GM19438 (cell line): ENCODE results near the gene CDK13.

Source experiments
- ATAC-seq: cut with Tn5 transposase; IDR thresholded peaks from one replicate; pipeline ENCODE4 v1.9.1; 2021; ENCODE audit warnings: low read depth; ENCODE audit not compliant: unreplicated experiment

CDK13 gene

DNA sequence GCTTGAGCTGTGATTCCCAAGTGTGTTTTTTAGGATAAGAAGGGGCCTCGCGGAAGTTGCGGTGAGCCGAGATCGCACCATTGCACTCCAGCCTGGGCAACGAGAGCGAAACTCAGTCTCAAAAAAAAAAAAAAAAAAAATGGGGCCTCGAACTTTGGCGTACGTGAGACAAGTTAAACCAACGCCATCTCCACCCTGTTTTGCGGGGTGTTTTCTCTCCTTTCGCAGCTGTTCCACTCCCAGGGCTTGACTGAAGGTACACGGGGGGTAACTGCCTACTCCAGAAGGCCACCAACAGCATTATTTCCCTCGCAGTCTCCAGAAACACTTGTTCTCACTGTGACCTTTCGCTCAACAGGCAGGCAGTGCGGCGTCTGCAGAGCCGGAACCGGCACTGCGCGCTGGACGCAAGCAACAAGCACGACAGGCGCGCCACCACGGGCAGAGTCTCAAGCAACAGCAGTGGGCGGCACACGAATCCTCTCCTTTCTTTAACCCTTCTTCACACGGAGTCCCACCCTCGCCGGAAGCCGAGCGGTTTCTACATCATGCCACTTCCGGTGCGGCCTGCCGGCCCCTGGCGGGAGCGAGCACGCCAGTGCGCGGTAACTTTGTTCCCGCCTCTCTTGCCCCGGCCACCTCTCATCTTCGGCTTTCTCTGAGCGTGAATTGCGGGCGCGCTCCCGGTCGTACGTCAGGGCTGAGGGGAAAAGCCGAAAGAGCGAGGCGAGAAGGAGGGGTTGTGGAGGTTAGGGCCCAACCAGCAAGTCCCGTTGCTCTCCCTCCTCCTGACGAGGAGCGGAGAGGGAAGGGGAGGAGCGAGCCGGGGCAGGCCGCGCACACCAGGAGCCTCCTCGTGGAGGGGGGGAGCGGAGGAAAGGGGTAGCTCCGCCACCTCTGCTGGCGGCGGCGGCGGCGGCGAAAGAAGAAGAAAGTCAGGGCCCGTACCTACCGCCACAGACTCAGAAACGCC is 814 bp upstream of the CDK13 start:
- ATAC-seq = peak; percentile 60

DNA sequence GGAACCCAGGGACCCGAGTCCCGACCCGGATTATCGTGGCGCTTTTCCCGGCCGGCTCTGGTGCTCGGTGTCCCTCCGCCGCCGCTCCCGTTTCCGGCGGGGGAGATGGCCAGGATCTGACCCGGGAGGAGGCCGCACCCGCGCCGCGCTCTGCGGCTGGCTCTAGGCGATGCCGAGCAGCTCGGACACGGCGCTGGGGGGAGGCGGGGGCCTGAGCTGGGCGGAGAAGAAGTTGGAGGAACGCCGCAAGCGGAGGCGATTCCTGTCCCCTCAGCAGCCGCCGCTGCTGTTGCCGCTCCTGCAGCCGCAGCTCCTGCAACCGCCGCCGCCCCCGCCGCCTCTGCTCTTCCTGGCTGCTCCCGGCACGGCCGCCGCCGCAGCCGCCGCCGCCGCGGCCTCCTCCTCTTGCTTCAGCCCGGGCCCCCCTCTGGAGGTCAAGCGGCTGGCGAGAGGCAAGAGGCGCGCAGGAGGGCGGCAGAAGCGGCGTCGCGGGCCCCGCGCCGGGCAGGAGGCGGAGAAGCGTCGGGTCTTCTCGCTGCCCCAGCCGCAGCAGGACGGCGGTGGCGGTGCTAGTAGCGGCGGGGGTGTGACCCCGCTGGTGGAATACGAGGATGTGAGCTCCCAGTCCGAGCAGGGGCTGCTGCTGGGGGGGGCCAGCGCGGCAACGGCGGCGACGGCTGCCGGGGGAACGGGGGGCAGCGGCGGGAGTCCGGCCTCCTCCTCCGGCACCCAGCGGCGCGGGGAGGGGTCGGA is 593 bp downstream of the CDK13 start:
- no peak for ATAC-seq

DNA sequence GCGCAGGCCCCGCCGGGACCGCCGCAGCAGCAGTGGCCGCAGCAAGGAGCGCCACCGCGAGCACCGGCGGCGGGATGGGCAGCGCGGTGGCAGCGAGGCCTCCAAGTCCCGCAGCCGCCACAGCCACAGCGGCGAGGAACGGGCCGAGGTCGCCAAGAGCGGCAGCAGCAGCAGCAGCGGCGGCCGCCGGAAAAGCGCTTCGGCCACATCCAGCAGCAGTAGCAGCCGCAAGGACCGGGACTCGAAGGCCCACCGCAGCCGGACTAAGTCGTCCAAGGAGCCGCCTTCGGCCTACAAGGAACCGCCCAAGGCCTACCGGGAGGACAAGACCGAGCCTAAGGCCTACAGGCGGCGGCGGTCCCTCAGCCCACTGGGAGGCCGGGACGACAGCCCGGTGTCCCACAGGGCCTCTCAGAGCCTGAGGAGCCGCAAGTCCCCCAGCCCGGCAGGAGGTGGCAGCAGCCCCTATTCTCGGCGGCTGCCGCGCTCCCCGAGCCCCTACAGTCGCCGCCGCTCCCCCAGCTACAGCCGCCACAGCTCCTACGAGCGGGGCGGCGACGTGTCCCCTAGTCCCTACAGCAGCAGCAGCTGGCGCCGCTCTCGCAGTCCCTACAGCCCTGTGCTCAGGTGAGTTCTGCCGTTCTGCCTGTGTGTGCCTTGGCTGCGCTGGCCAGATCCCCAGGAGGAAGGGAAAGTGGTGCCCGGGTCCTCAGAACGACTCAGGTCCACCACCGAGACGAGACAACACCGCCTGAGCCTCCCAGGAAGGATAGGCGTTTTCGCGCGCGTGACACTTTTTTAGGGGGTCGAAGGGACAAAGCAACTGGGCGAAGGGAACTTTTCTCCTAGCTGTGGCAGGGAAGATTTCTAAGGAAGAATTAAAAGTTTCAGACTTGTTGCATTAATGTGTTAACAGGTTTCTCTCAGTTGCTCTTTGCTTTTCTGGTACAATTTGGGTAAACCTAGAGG is 1.5 kb downstream of the CDK13 start:
- peak; percentile 24 for ATAC-seq

DNA sequence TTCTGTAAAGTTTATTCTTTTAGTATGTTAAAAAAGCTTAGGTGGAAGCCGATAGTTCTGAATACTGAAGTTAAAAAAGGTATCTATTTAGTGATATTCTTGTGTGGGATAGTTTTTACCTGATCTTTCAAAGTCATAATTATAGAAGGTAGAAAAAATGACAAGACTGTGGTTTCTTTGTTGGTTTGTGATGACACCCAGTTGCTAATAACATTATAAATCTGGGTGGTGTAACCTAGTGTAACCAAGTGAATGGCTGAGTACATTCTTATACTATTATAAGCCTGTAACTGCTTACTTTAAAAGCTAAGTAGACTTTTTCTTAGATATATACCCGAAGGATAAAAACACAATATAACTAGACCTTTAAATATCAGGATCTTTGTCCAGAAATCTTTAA is 2.3 kb downstream of the CDK13 start:
- no peak for ATAC-seq

DNA sequence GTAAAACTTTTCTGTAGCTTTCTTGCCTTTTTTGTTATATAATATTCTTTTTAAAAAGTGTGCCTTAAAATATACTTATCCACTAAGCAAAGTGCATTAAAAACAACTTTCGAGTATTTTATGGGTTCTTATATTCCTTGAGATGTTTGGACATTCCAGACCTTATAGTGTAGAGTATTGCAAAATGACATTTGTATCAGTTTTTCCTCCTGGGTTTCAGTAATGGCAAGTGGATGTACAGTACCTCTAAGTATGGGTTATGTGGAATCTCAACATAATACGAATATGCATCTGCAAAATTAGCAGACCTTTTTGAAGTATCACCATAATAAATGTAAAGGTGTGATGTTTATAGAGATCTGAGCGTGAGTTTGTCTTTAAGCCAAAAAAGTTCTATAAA is 2.7 kb downstream of the CDK13 start:
- ATAC-seq = no peak

DNA sequence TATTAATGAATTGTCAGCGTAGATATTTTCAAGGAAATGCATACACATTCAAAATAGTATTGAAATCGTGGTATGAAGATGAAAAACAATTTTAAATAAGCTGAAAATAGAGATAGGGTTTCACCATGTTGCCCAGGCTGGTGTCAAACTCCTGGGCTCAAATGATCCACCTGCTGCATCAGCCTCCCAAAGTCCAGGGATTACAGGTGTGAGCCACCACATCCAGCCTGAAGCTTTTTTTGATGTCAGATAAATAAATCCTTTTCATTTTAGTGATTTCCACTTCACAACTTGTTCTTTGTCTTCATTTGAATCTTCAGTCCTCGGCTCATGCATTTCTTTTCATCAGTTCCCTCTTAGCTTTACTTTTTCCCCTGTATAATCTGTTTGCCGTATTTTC is 4.6 kb downstream of the CDK13 start:
- no peak for ATAC-seq

DNA sequence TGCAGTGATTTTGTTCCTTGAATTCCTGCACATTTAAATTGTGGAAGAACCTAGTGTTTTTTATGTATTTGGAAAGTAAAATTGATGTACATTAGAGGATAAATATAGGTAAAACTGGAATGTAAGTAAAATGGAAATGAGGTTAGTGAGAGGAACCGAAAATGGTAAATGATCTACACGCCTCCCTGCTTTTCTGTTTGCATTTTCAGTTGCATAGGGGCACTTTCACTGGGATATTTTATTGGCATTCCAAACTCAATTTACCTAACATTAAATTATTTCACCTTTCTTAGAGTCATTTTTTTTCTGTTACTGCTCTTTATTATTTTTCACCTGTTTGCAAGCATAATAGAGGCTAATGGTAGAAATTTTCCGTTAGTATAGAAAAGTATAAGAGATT is 8.0 kb downstream of the CDK13 start:
- ATAC-seq = peak; percentile 70

DNA sequence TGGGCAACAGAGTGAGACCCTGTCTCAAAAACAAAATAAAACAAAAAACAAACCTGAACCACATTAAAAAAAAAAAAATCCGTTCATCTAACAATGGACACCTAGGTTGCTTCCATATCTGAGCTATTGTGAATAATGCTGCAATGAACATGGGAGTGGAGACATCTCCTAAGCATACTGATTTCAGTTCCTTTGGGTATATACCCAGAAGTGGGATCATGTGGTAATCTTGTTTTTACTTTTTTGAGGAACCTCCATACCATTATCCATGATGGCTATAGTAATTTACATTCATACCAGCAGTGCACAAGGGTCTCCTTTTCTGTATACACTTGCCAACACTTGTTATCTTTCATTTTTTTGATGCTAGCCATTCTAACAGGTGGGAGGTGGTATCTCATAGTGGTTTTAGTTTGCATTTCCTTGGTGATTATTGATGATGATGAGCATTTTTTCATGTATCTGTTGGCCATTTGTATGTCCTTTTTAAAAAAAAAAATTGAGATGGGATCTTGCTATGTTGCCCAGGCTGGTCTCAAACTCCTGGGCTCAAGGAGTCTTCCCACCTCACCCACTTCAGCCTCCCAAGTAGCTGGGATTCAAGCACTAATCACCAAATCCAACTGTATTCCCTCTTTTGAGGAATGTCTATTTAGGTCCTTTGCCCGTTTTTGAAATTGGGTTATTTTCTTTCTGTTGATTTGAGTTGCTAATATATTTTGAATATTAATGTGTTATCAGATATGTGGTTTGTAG is 17.5 kb downstream of the CDK13 start:
- ATAC-seq = no peak

DNA sequence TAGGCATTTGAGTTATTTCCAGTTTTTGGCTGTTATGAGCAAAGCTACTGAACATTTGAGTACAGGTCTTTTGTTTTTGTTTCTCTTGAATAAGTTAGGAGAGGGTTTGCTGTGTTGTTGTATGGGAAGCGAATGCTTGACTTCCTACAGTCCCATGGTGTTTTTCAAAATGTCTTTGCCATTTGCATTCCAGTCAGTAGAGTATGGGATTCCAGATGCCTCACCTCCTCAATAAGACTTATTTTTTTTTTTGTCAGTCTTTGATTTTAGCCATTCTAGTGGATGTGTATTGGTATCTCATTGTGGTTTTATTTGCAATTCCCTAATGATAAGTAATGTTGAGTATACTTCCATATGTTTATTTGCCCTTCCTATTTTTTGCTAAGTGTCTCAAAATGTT is 19.4 kb downstream of the CDK13 start:
- ATAC-seq = no peak

DNA sequence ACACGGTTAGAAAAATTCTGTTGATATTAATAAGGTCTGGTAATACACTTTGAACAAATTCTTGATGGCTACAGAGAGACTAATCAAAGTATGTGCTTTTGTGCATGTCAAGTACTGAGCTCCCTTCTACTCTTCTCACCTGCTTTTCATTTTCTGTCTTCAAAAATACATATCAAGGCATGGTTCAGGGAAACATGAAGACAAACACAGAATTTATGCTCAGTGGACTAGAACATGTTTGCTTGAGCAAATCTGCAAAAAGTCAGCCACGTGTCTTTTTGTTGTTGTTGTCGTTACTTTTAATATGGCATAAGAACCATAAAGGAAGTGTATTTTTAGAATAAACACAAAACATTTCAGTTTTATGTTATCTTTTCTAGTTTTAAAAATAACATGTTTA is 21.9 kb downstream of the CDK13 start:
- ATAC-seq = peak; percentile 65

DNA sequence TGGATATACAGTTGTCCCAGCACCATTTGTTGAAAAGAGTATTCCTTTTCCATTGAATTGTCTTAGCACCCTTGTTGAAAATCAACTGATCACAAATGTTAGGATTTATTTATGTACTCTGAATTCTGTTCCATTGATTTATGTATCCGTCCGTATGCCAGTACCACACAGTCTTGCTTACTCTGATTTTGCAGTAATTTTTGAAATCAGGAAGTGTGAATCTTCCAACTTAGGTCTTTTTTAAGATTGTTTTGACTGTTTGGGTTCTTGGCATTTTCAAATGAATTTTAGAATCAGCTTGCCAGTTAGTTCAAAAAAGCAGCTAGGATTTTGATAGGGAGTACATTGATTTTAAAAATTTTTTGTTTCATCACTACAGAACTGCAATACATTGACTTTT is 23.7 kb downstream of the CDK13 start:
- ATAC-seq = no peak

DNA sequence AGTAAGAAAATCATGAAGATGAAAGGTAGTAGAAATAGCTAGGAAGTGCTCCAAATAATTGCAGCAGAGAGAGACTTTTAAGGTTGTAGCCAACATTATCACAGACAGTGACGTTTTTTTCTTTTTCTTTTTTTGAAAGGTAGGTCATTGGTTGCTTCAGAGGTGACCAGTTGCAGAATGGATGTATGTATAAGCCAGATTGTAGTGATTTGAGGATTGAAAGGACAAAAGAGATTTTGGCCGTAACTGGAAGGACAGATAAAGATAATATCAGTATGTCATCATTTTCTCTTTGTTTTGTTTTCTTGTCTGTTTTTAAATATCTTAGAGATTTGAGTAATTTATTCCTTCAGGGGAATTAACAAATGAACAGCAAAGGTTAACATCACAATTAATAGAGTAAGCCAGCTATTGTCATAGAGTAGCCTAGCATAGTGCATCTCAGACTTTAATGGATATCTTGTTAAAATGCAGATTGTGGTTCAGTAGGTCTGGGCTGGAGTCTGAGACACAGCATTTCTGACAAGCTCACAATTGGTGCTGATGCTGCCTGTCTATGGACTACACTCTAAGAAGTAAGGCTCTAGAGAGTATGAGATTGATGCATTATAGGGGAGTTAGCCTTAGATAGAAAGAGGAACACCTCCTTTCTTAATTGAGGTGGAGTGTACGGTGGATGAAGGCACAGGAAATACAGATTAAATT is 28.3 kb downstream of the CDK13 start:
- no peak for ATAC-seq

DNA sequence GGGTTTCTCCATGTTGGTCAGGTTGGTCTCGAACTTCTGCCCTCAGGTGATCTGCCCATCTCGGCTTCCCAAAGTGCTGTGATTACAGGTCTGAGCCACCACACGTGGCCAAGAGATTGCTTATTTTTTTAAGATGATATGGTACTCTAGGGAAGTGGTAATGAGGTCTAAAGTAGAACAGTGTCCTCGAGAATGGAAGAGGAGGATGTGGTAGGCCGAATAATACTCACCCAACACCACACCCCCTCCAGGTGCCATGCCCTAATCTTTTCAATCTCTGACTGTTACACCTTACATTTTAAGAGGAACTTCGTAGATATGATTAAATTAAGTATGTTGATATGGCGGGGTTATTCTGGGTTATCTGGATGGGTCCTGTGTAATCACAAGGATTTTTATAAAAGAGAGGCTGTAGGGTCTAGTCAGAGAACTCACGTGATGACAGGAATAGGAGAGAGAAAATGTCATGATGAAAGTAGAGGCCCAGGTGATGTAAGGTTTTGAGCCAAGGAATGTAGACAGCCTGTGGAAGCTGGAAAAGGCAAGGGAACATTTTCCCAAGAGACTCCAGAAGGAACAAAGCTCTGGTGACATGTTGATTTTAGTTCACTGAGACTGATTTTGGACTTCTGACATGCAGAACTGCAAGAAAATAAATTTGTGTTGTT is 29.5 kb downstream of the CDK13 start:
- ATAC-seq = no peak

DNA sequence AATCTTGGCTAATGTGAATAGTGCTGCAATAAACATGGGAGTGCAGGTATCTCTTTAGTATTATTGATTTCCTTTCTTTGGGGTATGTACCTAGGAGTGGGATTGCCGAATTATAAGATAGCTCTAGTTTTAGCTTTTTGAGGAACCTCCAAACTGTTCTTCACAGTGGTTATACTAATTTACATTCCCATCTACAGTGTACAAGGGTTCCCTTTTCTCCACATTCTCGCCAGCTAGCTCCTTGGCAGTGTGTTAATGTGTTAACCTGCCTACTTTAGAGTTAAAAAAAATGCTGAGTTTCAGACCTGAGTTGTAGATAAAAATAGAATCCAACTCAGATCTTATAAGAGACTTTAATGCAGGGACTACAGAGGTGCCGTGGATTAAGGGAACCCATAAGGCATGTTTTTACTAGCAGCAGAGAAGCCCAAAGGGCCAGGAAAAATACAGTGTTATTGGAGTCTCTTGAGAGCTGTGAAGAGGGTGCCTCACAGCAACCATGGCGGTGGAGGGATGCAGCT is 35.4 kb downstream of the CDK13 start:
- ATAC-seq = no peak

DNA sequence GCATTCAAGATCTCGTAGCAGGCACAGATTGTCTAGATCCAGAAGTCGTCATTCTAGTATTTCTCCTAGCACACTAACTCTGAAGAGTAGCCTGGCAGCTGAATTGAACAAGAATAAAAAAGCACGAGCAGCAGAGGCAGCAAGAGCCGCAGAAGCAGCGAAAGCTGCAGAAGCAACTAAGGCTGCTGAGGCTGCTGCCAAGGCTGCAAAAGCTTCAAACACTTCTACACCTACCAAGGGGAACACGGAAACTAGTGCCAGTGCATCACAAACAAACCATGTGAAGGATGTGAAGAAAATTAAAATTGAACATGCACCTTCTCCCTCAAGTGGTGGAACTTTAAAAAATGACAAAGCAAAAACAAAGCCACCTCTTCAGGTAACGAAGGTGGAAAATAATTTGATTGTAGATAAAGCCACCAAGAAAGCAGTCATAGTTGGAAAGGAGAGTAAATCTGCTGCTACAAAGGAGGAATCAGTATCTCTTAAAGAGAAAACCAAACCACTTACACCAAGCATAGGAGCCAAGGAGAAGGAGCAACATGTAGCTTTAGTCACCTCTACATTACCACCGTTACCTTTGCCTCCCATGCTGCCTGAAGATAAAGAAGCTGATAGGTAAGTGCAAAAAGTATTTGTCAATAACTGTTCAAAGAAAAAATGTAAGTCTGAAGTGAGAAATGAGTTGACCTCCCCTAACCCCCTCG is 37.7 kb downstream of the CDK13 start:
- no peak for ATAC-seq

DNA sequence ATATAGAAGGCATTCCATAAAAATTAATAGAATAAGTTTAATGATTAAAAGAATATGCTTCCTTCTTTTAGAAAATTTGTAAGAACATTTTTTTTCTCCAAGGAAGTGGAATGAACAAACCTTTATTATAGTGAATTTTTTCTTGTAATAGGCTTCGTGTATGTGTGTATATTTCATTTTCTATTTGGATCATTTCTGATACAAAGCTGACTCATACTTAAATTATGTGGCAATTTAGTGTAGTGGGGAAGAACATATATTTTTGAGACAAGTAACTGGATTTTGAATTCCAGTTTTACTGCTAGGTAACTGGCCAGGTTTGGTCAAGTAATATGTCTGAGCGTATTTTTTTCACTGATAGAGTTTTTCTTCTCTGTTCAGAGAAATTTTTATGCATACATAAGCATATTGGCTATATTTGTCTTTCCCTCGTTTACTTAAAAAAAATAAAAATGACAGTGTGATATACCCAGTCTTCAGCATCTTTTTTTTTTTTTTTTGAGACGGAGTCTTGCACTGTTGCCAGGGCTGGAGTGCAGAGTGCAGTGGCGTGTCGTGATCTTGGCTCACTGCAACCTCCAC is 50.8 kb downstream of the CDK13 start:
- no peak for ATAC-seq

DNA sequence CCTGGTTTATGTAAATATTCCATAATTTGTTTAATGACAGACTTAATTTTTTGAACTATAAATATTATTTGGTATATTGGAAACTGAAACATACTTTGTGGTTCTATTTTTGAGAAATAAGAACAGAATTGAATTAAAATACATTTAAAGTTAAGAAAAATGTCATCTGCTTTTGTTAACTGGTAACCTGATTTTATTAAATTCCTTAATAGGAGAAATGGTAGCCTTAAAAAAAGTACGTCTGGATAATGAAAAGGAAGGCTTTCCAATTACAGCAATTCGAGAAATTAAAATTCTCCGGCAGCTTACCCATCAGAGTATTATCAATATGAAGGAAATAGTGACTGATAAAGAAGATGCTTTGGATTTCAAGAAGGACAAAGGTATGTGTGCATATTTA is 51.6 kb downstream of the CDK13 start:
- no peak for ATAC-seq

DNA sequence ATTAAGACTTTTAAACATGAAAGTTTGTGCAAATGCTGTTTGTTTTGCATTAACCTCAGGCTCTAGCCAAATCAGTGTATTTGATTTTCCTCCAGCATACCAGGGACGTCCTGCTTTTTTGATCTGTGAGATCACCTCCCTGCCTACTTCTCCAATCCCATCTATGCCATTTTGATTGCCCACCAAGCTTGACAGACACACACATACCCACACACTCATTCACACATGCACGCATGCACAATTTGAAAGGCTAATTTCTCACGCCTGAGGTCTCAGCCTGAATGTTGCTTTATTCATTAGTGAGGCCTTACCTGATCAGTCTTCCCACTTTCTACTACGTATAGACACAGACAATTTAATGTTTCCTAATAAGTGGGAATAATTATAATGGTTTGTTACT is 53.5 kb downstream of the CDK13 start:
- ATAC-seq = no peak
